ENCODE results near the gene RPL13A.
"Not testable (repeated sequence)": the region's sequence is repeated elsewhere in the genome, so short reads cannot be mapped to it uniquely, and the experiment has no call there.

Gene RPL13A

GRCh38 chr19:49453757-49454240 is 33.6 kb upstream of the RPL13A start:
- Histone ChIP-seq H3K36me3 (no peaks in the 10 kb centered on the region), H3K4me1 (ENCODE audit: control insufficient read depth in 1 of 2, insufficient read depth in 1 of 2, low read depth in 1 of 2, low read length in 1 of 2) (peaks cover 24 to 25% of the 10 kb centered on the region in 2 experiments), H3K27ac (peak overlapping the region; percentile 88), H3K4me3 (ENCODE audit: low read depth in 1 of 2, low read length in 1 of 2) (peak overlapping the region; percentile 83 to 97), H3K27me3 (no peaks in the 10 kb centered on the region), H3K9me3 (no peaks in the 10 kb centered on the region)
- no peak for TF ChIP-seq CTCF (IDR thresholded peaks at IDR 0.05)

GRCh38 chr19:49455773-49456172 is 31.6 kb upstream of the RPL13A start:
- Histone ChIP-seq H3K4me3 (ENCODE audit: low read depth in 1 of 2, low read length in 1 of 2) (no peak overlapping the region), H3K9me3 (no peaks in the 10 kb centered on the region), H3K4me1 (ENCODE audit: control insufficient read depth in 1 of 2, insufficient read depth in 1 of 2, low read depth in 1 of 2, low read length in 1 of 2) (peaks cover 24 to 25% of the 10 kb centered on the region in 2 experiments), H3K27me3 (no peaks in the 10 kb centered on the region), H3K27ac (no peak overlapping the region), H3K36me3 (peaks cover 7% of the 10 kb centered on the region)
- no peak for TF ChIP-seq CTCF (IDR thresholded peaks at IDR 0.05)

GRCh38 chr19:49456326-49456725 is 31.1 kb upstream of the RPL13A start:
- H3K36me3 ChIP-seq: peaks cover 7% of the 10 kb centered on the region
- no peaks in the 10 kb centered on the region for H3K9me3 ChIP-seq
- H3K27me3 ChIP-seq: no peaks in the 10 kb centered on the region
- no peak for TF ChIP-seq CTCF (IDR thresholded peaks at IDR 0.05)
- H3K4me1 ChIP-seq (ENCODE audit: control insufficient read depth in 1 of 2, insufficient read depth in 1 of 2, low read depth in 1 of 2, low read length in 1 of 2): peaks cover 23 to 25% of the 10 kb centered on the region in 2 experiments
- no peak overlapping the region for H3K27ac ChIP-seq
- no peak overlapping the region for H3K4me3 ChIP-seq (ENCODE audit: low read depth in 1 of 2, low read length in 1 of 2)

- Histone ChIP-seq H3K27me3 (no peaks in the 10 kb centered on the region), H3K36me3 (peaks cover 7% of the 10 kb centered on the region), H3K4me1 (ENCODE audit: control insufficient read depth in 1 of 2, insufficient read depth in 1 of 2, low read depth in 1 of 2, low read length in 1 of 2) (peaks cover 6 to 8% of the 10 kb centered on the region in 2 experiments), H3K4me3 (ENCODE audit: low read depth in 1 of 2, low read length in 1 of 2) (no peak overlapping the region), H3K9me3 (no peaks in the 10 kb centered on the region), H3K27ac (no peak overlapping the region)
- no peak for TF ChIP-seq CTCF (IDR thresholded peaks at IDR 0.05)
Observed at GRCh38 chr19:49458567-49458903, 28.9 kb upstream of the RPL13A start.

GRCh38 chr19:49459388-49459787 is 28.0 kb upstream of the RPL13A start:
- H3K4me1 ChIP-seq (ENCODE audit: control insufficient read depth in 1 of 2, insufficient read depth in 1 of 2, low read depth in 1 of 2, low read length in 1 of 2): no peaks in the 10 kb centered on the region
- H3K27me3 ChIP-seq: no peaks in the 10 kb centered on the region
- no peaks in the 10 kb centered on the region for H3K9me3 ChIP-seq
- no peak for TF ChIP-seq CTCF (IDR thresholded peaks at IDR 0.05)
- peaks cover 13% of the 10 kb centered on the region for H3K36me3 ChIP-seq
- no peak overlapping the region for H3K4me3 ChIP-seq (ENCODE audit: low read depth in 1 of 2, low read length in 1 of 2)
- H3K27ac ChIP-seq: no peak overlapping the region

GRCh38 chr19:49461130-49461529 is 26.3 kb upstream of the RPL13A start:
- not testable (repeated sequence) for H3K27ac ChIP-seq; H3K4me3 ChIP-seq (ENCODE audit: low read depth in 1 of 2, low read length in 1 of 2); H3K4me1 ChIP-seq (ENCODE audit: control insufficient read depth in 1 of 2, insufficient read depth in 1 of 2, low read depth in 1 of 2, low read length in 1 of 2); H3K27me3 ChIP-seq; H3K9me3 ChIP-seq
- peaks cover 23% of the 10 kb centered on the region for H3K36me3 ChIP-seq
